Measurements from ENCODE around the gene GNA15. TPM values are rescaled to one million over a fixed set of nuclear protein-coding genes. Genes with fewer than 3 reads are reported as not detected.
"Not testable (repeated sequence)": the region's sequence is repeated elsewhere in the genome, so short reads cannot be mapped to it uniquely, and the experiment has no call there.

The GNA15 gene
- total RNA-seq, 1 donor from 2014 or later: 24.2 TPM

DNA sequence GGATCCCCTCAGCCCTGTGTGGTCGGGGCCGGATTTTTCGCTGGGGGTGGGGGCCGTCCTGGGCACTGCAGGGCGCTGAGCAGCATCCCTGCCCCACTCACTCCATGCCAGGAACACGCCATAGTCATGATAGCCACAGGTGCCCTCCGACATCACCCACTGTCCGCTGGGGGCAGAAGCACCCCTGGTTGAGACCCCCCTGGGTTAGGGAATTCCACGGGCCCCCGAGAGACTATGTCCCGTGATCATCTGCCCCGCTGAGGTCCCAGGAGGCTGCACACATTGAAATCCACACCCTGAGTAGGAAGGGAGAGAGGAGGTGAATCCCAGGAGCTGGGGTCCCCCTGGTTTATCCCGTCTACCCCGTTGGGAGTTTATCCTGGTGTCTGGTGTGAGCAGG, 66.1 kb downstream of the GNA15 start:
- no peak for TF ChIP-seq CTCF (IDR thresholded peaks at IDR 0.05)
- intact Hi-C loops (cut with DNase I): no loop called here
- no peak overlapping the region for H3K27ac ChIP-seq
- H3K27me3 ChIP-seq (ENCODE audit: low read depth): no peaks in the 10 kb centered on the region
- DNase-seq (no peak), ATAC-seq (no peak)
- no peaks in the 10 kb centered on the region for H3K9me3 ChIP-seq
- H3K4me3 ChIP-seq: no peak overlapping the region
- H3K36me3 ChIP-seq: peaks cover 66% of the 10 kb centered on the region
- H3K4me1 ChIP-seq: no peaks in the 10 kb centered on the region

- Histone ChIP-seq H3K4me1 (no peaks in the 10 kb centered on the region), H3K27me3 (ENCODE audit: low read depth) (no peaks in the 10 kb centered on the region), H3K4me3 (no peak overlapping the region), H3K27ac (no peak overlapping the region), H3K36me3 (peaks cover 69% of the 10 kb centered on the region), H3K9me3 (no peaks in the 10 kb centered on the region)
- TF ChIP-seq CTCF (IDR thresholded peaks at IDR 0.05): no peak
- intact Hi-C loops (cut with DNase I): no loop called here
- no peak for ATAC-seq
- no peak for DNase-seq
Measured at GRCh38 chr19:3202346-3202745, 66.5 kb downstream of the GNA15 start.

DNA sequence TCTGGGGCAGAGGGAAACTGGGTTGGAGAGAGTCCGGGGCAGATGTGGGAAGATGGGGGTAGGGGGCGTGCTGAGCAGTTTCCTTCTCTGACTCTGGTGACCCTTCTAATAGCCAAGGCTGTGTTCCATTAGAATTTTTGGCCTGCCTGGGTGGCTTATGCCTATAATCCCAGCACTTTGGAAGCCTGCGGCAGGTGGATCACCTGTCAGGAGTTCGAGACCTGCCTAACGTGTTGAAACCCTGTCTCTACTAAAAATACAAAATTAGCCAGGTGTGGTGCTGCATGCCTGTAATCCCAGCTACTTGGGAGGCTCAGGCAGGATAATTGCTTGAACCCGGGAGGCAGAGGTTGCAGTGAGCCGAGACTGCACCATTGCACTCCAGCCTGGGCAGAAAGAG, 67.1 kb downstream of the GNA15 start:
- H3K4me1 ChIP-seq; ATAC-seq; H3K9me3 ChIP-seq; intact Hi-C loops (cut with DNase I); H3K4me3 ChIP-seq; H3K27me3 ChIP-seq (ENCODE audit: low read depth); DNase-seq; H3K27ac ChIP-seq: not testable (repeated sequence)
- H3K36me3 ChIP-seq: peaks cover 75% of the 10 kb centered on the region

GRCh38 chr19:3203805-3204645, 68.2 kb downstream of the GNA15 start:
- H3K36me3 ChIP-seq: peaks cover 78% of the 10 kb centered on the region
- H3K9me3 ChIP-seq: no peaks in the 10 kb centered on the region
- no peak for TF ChIP-seq CTCF (IDR thresholded peaks at IDR 0.05)
- no peak overlapping the region for H3K27ac ChIP-seq
- no peaks in the 10 kb centered on the region for H3K4me1 ChIP-seq
- H3K4me3 ChIP-seq: no peak overlapping the region
- no peak for ATAC-seq
- no peaks in the 10 kb centered on the region for H3K27me3 ChIP-seq (ENCODE audit: low read depth)
- no peak for DNase-seq
- intact Hi-C loops (cut with DNase I): no loop called here

- Histone ChIP-seq H3K27me3 (ENCODE audit: low read depth) (no peaks in the 10 kb centered on the region), H3K27ac (no peak overlapping the region), H3K9me3 (no peaks in the 10 kb centered on the region), H3K4me3 (no peak overlapping the region), H3K36me3 (peaks cover 74% of the 10 kb centered on the region), H3K4me1 (no peaks in the 10 kb centered on the region)
- intact Hi-C loops (cut with DNase I): no loop called here
- no peak for TF ChIP-seq CTCF (IDR thresholded peaks at IDR 0.05)
- no peak for ATAC-seq
- DNase-seq: no peak
Measured at GRCh38 chr19:3204646-3205275, 68.9 kb downstream of the GNA15 start.
